Keratinocyte (primary cell): ENCODE data around the gene ALS2CL. TPM values are rescaled to one million over a fixed set of nuclear protein-coding genes. Genes with fewer than 3 reads are reported as not detected.

Experiments used
- DNase-seq: peaks from one replicate; pipeline ENCODE4 v3.0.0-alpha.2; 2011; ENCODE audit warnings: low read depth, missing footprints, low spot score
- FAIRE-seq: peaks from 2 replicates; lab custom pipeline; 2011; peaks lifted over from hg19 to GRCh38; lab: Jason Lieb, UNC
- H2AFZ ChIP-seq: 2 replicates; pipeline ENCODE4 v1.6.0; 2012; ENCODE audit warnings: low read length, control low read depth, inconsistent platforms; ENCODE audit not compliant: control insufficient read depth
- H3K27ac ChIP-seq: 2 replicates; pipeline ENCODE4 v1.5.1; 2011; ENCODE audit warnings: low read length; ENCODE audit not compliant: control insufficient read depth, insufficient read depth
- H3K27me3 ChIP-seq: 3 replicates; pipeline ENCODE4 v1.6.0; 2011; ENCODE audit warnings: low read length; ENCODE audit not compliant: control insufficient read depth, insufficient read depth; ENCODE audit errors: extremely low read depth
- H3K36me3 ChIP-seq, 2 experiments: 2 replicates in 1 of 2; 3 replicates in 1 of 2; pipeline ENCODE4 v1.5.1; 2011; ENCODE audit warnings: low read length in 2 of 2, mild to moderate bottlenecking in 1 of 2; ENCODE audit not compliant: control insufficient read depth in 2 of 2, insufficient read depth in 2 of 2; ENCODE audit errors: extremely low read depth in 1 of 2
- H3K4me1 ChIP-seq: 3 replicates; pipeline ENCODE4 v1.5.1; 2011; ENCODE audit warnings: low read length; ENCODE audit not compliant: control insufficient read depth, insufficient read depth; ENCODE audit errors: extremely low read depth
- H3K4me2 ChIP-seq: 3 replicates; pipeline ENCODE4 v1.6.0; 2011; ENCODE audit warnings: low read depth, low read length; ENCODE audit not compliant: control insufficient read depth, insufficient read depth; ENCODE audit errors: extremely low read depth
- H3K4me3 ChIP-seq, 3 experiments: fragments of 200-600 bp in 1 of 3; sonication (generic) in 1 of 3; 2 replicates in 2 of 3; 3 replicates in 1 of 3; pipeline ENCODE4 v1.5.1; 2011 to 2016; ENCODE audit warnings: low read length in 3 of 3, mild to moderate bottlenecking in 3 of 3, control low read depth in 2 of 3, inconsistent platforms in 1 of 3, low read depth in 1 of 3, mixed read lengths in 1 of 3, mixed run types in 1 of 3, moderate library complexity in 1 of 3; ENCODE audit not compliant: control insufficient read depth in 2 of 3, insufficient read depth in 2 of 3; ENCODE audit errors: extremely low read depth in 1 of 3
- H3K79me2 ChIP-seq: 2 replicates; pipeline ENCODE4 v1.6.0; 2012; ENCODE audit warnings: low read length; ENCODE audit not compliant: control insufficient read depth, insufficient read depth
- H3K9ac ChIP-seq: 3 replicates; pipeline ENCODE4 v1.6.0; 2011; ENCODE audit warnings: low read length; ENCODE audit not compliant: control insufficient read depth, insufficient read depth; ENCODE audit errors: extremely low read depth
- H3K9me1 ChIP-seq: 3 replicates; pipeline ENCODE4 v1.6.0; 2011; ENCODE audit warnings: low read length; ENCODE audit not compliant: control insufficient read depth, insufficient read depth; ENCODE audit errors: extremely low read depth
- H3K9me3 ChIP-seq: 2 replicates; pipeline ENCODE4 v1.5.1; 2012; ENCODE audit warnings: low read depth, low read length; ENCODE audit not compliant: control insufficient read depth
- H4K20me1 ChIP-seq: 3 replicates; pipeline ENCODE4 v1.6.0; 2011; ENCODE audit warnings: low read length; ENCODE audit not compliant: control insufficient read depth, insufficient read depth; ENCODE audit errors: extremely low read depth
- CTCF ChIP-seq, 3 experiments: IDR thresholded peaks in 1 of 3; conservative IDR thresholded peaks in 1 of 3; optimal IDR thresholded peaks in 1 of 3; 2 replicates in 2 of 3; 3 replicates in 1 of 3; pipeline versions ENCODE3 to v1.5.1; 2011; ENCODE audit warnings: low read length in 3 of 3, mild to moderate bottlenecking in 3 of 3, moderate library complexity in 2 of 3, control low read depth in 1 of 3, inconsistent platforms in 1 of 3; ENCODE audit not compliant: insufficient read depth in 2 of 3; ENCODE audit errors: extremely low read depth in 1 of 3
- EZH2 ChIP-seq: IDR thresholded peaks from one replicate; pipeline ENCODE4 v1.6.1; 2012; ENCODE audit warnings: inconsistent platforms, mild to moderate bottlenecking, low read length, moderate library complexity
- dilution Hi-C: fragments of 300-500 bp; cut with MboI; formaldehyde crosslinking; loops from one replicate; pipeline ENCODE4 v1.7.0; 2020; ENCODE audit warnings: low sequenced_read_pairs; ENCODE audit not compliant: extremely low pct_ligation_motif_present
- polyA plus RNA-seq, 5 experiments: library from polyadenylated mRNA; depleted of rRNA in 3 of 5; stranded (reverse) in 3 of 5; stranded (forward) in 1 of 5; unstranded in 1 of 5; fragments of >200 nt; gene quantifications; 1 replicate in 1 of 5; 2 replicates in 3 of 5; 3 replicates in 1 of 5; pipeline versions ENCODE4 v1.2.1 to v1.2.3, GENCODE V29; 2011 to 2012; ENCODE audit warnings: missing spikeins in 2 of 5, low read depth in 1 of 5, low replicate concordance in 1 of 5

Gene ALS2CL
- polyA plus RNA-seq, 1 donor (not counting 4 experiments of a cell fraction or from before 2014, with no cell fraction given), result 40.9 TPM

- peaks cover 5% of the 10 kb centered on the region for H3K27me3 ChIP-seq
- no peaks in the 10 kb centered on the region for H3K9me1 ChIP-seq
- TF ChIP-seq CTCF (optimal IDR thresholded peaks at IDR 0.05 in 1 of 3, IDR thresholded peaks at IDR 0.05 in 1 of 3, conservative IDR thresholded peaks at IDR 0.05 in 1 of 3; ENCODE audit: extremely low read depth in 1 of 3, insufficient read depth in 2 of 3, low read length in 3 of 3), result no peak
- TF ChIP-seq EZH2, result no peak
- no peaks in the 10 kb centered on the region for H3K9me3 ChIP-seq
- H3K9ac ChIP-seq, result no peak overlapping the region
- H3K4me2 ChIP-seq, result no peak overlapping the region
- no peak overlapping the region for H3K4me3 ChIP-seq
- H3K36me3 ChIP-seq, result no peaks in the 10 kb centered on the region
- peaks cover 4% of the 10 kb centered on the region for H3K79me2 ChIP-seq
- dilution Hi-C loops, result no loop called here
- no peak overlapping the region for H2AFZ ChIP-seq
- H3K4me1 ChIP-seq, result peaks cover 30% of the 10 kb centered on the region
- FAIRE-seq (peak; percentile 74), DNase-seq (no peak)
- no peak overlapping the region for H3K27ac ChIP-seq
- H4K20me1 ChIP-seq, result no peaks in the 10 kb centered on the region
These were observed 2.7 kb upstream of the ALS2CL start for GRCh38 chr3:46695962-46696894.

- Histone ChIP-seq H3K9me1 (no peaks in the 10 kb centered on the region), H3K27me3 (no peaks in the 10 kb centered on the region), H3K27ac (no peak overlapping the region), H4K20me1 (no peaks in the 10 kb centered on the region), H3K36me3 (peaks cover 0 to under 1% of the 10 kb centered on the region in 2 experiments), H2AFZ (no peak overlapping the region), H3K9ac (no peak overlapping the region), H3K4me1 (peaks cover 39% of the 10 kb centered on the region), H3K79me2 (peaks cover 6% of the 10 kb centered on the region), H3K4me3 (no peak overlapping the region), H3K4me2 (no peak overlapping the region), H3K9me3 (no peaks in the 10 kb centered on the region)
- dilution Hi-C loops, result no loop called here
- peak; percentile 69 for FAIRE-seq
- peak in 2 of 3 experiments; percentile 49 to 54 for TF ChIP-seq CTCF (optimal IDR thresholded peaks at IDR 0.05 in 1 of 3, IDR thresholded peaks at IDR 0.05 in 1 of 3, conservative IDR thresholded peaks at IDR 0.05 in 1 of 3; ENCODE audit: extremely low read depth in 1 of 3, insufficient read depth in 2 of 3, low read length in 3 of 3)
- TF ChIP-seq EZH2, result no peak
- DNase-seq, result no peak
These were observed 1.9 kb upstream of the ALS2CL start for GRCh38 chr3:46695177-46695961.
